Measurements from ENCODE around the gene PLSCR5.

The PLSCR5 gene

DNA sequence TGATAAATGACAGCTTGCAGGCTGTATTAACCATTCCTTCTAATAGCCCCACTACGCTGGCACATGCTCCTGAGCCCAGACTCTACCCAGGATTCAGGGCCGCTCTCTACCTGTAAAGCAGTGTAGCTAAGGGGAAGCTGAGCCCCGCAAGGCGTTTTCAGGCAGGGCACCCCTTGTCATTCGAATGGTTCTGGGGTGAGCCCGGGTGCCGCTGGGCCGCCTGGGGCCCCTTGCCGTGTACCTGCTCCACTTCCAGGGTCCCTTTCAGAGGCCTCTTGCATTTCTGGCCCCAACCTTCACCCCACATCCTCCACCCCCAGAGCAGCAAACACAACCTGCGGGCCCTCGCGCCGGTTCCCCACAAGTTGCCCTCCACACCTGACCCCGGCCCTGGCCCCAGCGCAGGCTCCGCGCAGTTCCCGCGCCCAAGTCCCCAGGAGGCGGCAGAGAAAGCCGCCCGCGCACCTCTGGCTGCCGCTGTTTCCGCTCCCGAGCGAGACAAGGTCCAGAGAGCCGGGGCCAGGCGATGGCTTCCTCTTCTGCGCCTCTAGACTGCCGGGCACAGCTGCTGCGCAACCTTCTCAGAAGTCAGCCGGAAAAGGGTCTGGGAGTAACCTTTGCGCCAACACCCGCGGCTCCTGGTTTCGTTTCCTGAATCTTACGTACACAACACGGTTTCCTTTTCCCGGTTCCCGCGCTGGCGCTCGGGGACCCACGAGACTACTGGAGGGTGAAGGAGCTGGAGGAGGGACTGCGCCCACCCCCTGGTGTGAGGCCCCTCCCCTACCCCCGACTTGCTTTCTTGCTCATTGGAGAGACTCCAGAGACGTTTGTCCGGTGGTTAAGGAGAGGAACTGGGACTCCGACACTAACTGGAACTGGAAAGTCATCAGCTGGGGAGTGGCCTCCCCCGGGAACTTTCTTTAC lies 60.9 kb downstream of the PLSCR5 start, which contains the start of gene PLSCR1:
PLSCR1 (minus strand) TSS at position 606 of the 927 bp plus-strand sequence. CDS start 8,055 bp downstream, outside the sequence.
- peak; percentile 85 for DNase-seq (ENCODE audit: low spot score)

- no peak for DNase-seq (ENCODE audit: low spot score)
These were observed 61.6 kb downstream of the PLSCR5 start for GRCh38 chr3:146543461-146544001.

DNA sequence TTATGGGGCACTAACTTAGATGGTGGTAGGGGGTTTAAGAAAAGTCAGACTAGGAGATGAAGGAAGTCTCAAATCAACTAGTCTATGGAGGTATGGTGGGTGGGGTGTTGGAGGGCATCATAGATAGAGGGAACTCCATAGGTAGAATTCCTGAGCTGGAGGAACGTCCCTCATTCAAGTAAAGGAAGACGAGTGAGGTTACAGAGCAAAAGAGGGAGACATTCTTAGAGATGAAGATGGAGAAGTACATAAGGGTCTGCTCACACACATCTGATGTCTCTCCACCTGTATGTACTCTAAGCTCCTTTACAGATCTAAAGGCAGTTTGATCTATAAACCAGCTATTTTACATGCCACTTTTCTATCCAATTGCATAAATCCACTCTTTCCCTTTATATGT lies 62.2 kb downstream of the PLSCR5 start:
- no peak for DNase-seq (ENCODE audit: low spot score)

- no peak for DNase-seq (ENCODE audit: low spot score)
These were observed 63.0 kb downstream of the PLSCR5 start for GRCh38 chr3:146542179-146542578.

GRCh38 chr3:146540978-146541377 lies 64.2 kb downstream of the PLSCR5 start:
- DNase-seq (ENCODE audit: low spot score), result no peak

DNA sequence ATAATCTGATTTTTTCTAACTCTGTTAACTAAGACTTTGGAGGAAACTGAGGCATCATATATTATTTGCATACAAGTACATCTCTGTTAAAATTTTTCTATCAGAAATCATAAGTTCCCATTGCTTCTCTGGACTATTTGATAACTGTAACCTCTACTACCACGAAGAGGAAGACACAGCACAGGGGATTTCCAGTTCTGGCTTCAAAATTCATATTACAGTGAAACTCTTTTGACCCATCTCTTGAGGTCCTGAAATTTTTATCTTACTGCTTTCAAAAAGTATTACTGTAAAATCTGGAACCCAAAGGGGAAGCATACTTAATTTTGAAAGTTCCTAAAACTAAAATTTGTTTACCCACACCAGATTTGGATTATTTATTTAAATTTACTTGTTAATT lies 64.9 kb downstream of the PLSCR5 start:
- DNase-seq (ENCODE audit: low spot score), result no peak

DNA sequence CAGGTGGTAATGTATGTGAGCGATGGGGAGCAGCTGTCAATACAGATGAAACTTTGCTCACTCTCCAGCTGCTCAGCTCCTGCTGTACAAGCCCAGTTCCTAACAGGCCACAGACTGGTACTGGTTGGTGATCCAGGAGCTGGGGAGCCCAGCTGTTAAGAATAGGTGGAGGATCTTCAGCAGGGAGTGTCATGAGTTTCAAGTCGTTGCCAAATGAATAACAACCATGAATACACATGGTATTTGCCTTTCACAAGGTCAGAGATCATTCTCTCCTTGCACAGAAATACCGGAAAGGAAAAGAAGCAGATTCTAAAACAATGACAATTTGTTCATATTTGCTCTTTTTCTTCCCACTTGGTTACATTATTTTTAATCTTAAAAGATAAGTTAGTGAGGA lies 65.8 kb downstream of the PLSCR5 start:
- DNase-seq (ENCODE audit: low spot score), result no peak

- no peak for DNase-seq (ENCODE audit: low spot score)
These were observed 67.5 kb downstream of the PLSCR5 start for GRCh38 chr3:146537603-146538002.

DNA sequence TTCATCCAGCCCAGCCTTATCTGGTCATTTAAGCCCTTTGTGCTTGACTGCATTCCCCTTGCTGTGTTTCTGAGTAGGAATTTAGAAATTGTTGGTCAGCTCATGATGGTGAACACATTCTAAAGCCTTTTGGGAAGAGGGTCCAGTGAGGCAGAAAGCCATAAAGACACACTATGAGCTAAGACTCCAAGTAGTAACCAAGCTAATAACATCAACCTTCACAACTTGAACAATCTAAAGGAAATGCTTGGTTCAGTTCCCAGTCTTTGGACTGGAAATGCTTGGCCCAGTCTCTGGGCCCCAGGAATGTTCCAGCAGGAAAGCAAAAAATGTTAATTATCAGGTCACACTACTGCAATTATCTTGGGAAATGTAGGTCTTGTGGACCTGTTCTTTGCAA lies 68.5 kb downstream of the PLSCR5 start:
- DNase-seq (ENCODE audit: low spot score), result no peak
